ENCODE measurements around the gene ATP10A. TPM values are rescaled to one million over a fixed set of nuclear protein-coding genes. Genes with fewer than 3 reads are reported as not detected.

The ATP10A gene
- total and polyA plus RNA-seq, 2 experiments from 2014 or later, result 0.75 to 0.77 TPM

DNA sequence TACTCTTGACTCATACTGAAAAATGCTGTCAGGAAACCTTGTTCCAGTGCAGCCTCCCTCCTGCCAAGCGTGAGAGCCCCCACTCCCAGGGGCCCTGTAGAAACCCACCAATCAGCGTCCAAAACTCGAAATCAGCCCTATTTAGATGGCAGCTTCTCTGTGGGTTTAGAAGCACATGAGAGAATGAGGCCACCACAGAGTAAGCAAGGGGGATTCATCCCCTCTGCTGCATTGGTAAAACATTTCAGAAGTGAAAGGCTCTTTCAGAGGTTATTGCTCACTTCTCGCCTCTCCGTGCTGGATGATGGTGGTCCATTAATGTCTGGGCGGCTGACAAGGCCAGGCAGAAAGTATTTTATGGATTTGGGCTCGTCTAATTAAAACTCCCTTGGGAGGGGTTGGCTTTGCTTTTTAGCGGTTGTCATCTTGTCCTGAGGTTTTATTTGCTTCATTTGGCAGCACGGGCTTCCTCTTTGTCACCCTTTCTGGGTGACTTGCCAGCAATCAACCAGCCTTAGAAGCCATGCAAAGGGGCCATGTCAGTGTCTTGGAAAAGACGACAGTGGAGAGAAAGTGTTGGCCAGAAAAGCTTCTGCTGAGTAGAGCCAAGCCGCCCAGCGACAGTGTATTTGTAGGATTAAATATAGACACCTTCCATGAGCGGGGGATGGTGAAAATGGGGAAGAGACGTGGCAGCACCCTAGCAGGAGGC lies 145.5 kb downstream of the ATP10A start:
- H3K4me2 ChIP-seq, result no peak overlapping the region
- H3K9me3 ChIP-seq (ENCODE audit: low read depth), result no peaks in the 10 kb centered on the region
- H3K9me2 ChIP-seq (replicated peaks; ENCODE audit: insufficient read depth), result no peaks in the 10 kb centered on the region
- no peaks in the 10 kb centered on the region for H3K27me3 ChIP-seq
- WGBS (ENCODE audit: low lambda C conversion rate, missing lambda C conversion rate), result 83% methylated on average over 14 of the region's 14 CpGs
- H3K79me2 ChIP-seq, result no peaks in the 10 kb centered on the region
- no peak for DNase-seq (ENCODE audit: low spot score)
- no peak overlapping the region for H2AFZ ChIP-seq
- no peaks in the 10 kb centered on the region for H4K20me1 ChIP-seq (ENCODE audit: insufficient read depth, poor library complexity, severe bottlenecking)
- H3K4me3 ChIP-seq, result no peak overlapping the region
- no peaks in the 10 kb centered on the region for H3K36me3 ChIP-seq (replicated peaks; ENCODE audit: insufficient read depth, low read depth)
- no peak overlapping the region for H3K27ac ChIP-seq
- peaks cover 4% of the 10 kb centered on the region for H3K4me1 ChIP-seq (ENCODE audit: insufficient read depth)
- TF ChIP-seq, protein P1, sequence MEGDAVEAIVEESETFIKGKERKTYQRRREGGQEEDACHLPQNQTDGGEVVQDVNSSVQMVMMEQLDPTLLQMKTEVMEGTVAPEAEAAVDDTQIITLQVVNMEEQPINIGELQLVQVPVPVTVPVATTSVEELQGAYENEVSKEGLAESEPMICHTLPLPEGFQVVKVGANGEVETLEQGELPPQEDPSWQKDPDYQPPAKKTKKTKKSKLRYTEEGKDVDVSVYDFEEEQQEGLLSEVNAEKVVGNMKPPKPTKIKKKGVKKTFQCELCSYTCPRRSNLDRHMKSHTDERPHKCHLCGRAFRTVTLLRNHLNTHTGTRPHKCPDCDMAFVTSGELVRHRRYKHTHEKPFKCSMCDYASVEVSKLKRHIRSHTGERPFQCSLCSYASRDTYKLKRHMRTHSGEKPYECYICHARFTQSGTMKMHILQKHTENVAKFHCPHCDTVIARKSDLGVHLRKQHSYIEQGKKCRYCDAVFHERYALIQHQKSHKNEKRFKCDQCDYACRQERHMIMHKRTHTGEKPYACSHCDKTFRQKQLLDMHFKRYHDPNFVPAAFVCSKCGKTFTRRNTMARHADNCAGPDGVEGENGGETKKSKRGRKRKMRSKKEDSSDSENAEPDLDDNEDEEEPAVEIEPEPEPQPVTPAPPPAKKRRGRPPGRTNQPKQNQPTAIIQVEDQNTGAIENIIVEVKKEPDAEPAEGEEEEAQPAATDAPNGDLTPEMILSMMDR (IDR thresholded peaks at IDR 0.05; ENCODE audit: poor library complexity), result no peak
- no peak for TF ChIP-seq EZH2phosphoT487 (IDR thresholded peaks at IDR 0.05; ENCODE audit: low read depth, severe bottlenecking, unreplicated experiment)
- no peak for TF ChIP-seq EZH2 (IDR thresholded peaks at IDR 0.05; ENCODE audit: borderline replicate concordance)

DNA sequence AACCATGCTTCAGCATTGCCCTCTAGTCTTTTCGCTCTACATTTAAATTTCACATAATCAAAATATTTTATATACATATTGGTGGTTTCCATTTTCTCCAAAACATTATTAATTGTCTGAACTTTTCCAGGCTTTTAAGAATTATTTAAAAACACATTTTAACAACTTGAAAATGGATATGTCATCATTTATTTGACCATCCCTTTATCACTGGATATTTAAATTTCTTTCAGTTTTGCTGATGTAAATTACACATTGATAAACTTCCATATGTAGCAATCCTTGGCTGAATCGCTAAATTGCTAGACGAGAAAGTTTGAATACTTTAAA lies 146.0 kb downstream of the ATP10A start:
- Histone ChIP-seq H4K20me1 (ENCODE audit: insufficient read depth, poor library complexity, severe bottlenecking) (no peaks in the 10 kb centered on the region), H3K9me3 (ENCODE audit: low read depth) (no peaks in the 10 kb centered on the region), H3K4me1 (ENCODE audit: insufficient read depth) (peaks cover 4% of the 10 kb centered on the region), H3K27ac (no peak overlapping the region), H3K27me3 (no peaks in the 10 kb centered on the region), H3K36me3 (replicated peaks; ENCODE audit: insufficient read depth, low read depth) (no peaks in the 10 kb centered on the region), H3K4me2 (no peak overlapping the region), H3K9me2 (replicated peaks; ENCODE audit: insufficient read depth) (no peaks in the 10 kb centered on the region), H3K79me2 (no peaks in the 10 kb centered on the region), H3K4me3 (no peak overlapping the region), H2AFZ (no peak overlapping the region)
- no peak for DNase-seq (ENCODE audit: low spot score)
- 83% methylated on average over 3 of the region's 3 CpGs for WGBS (ENCODE audit: low lambda C conversion rate, missing lambda C conversion rate)
- TF ChIP-seq, protein P1 (IDR thresholded peaks at IDR 0.05; ENCODE audit: poor library complexity), result no peak
- TF ChIP-seq EZH2 (IDR thresholded peaks at IDR 0.05; ENCODE audit: borderline replicate concordance) (no peak), EZH2phosphoT487 (IDR thresholded peaks at IDR 0.05; ENCODE audit: low read depth, severe bottlenecking, unreplicated experiment) (no peak)

DNA sequence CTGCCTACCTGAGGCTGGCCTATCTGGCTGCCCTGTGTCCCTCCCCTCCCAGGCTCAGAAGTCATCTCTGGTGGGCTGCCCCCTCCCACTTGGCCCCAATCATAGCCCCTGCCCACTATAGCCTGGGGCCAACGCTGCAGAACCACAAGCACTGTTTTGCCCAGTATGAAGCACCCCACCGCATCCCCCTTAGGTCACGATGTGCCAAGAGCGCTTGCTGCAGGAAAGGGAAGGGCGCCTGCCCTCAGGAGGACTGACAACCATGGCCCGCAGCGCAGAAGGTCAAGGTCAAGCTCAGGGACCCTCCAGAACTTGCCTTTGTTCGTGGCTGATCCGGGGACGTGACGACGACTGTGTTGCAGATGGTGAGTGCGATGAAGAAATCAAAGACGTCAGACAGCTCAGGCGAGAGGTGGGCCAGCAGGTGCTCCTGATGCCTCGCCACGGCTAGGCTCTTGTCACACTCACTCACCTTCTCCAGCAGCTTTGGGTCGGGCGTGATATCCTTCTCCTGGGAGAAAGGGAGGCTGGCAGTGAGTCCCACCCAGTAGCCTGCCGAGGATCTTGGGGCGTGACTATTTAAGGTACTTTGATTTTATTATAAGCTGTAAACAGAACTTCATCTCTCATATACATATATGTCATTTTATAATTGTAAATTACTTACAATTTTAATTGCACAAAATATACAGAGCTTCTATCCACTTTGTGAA lies 146.6 kb downstream of the ATP10A start:
- Histone ChIP-seq H4K20me1 (ENCODE audit: insufficient read depth, poor library complexity, severe bottlenecking) (no peaks in the 10 kb centered on the region), H3K4me1 (ENCODE audit: insufficient read depth) (peaks cover 4% of the 10 kb centered on the region), H3K27me3 (no peaks in the 10 kb centered on the region), H3K36me3 (replicated peaks; ENCODE audit: insufficient read depth, low read depth) (no peaks in the 10 kb centered on the region), H3K4me3 (no peak overlapping the region), H3K9me2 (replicated peaks; ENCODE audit: insufficient read depth) (no peaks in the 10 kb centered on the region), H2AFZ (no peak overlapping the region), H3K4me2 (no peak overlapping the region), H3K79me2 (no peaks in the 10 kb centered on the region), H3K27ac (no peak overlapping the region), H3K9me3 (ENCODE audit: low read depth) (no peaks in the 10 kb centered on the region)
- 91% methylated on average over 21 of the region's 21 CpGs for WGBS (ENCODE audit: low lambda C conversion rate, missing lambda C conversion rate)
- no peak for DNase-seq (ENCODE audit: low spot score)
- TF ChIP-seq EZH2 (IDR thresholded peaks at IDR 0.05; ENCODE audit: borderline replicate concordance), result no peak
- no peak for TF ChIP-seq EZH2phosphoT487 (IDR thresholded peaks at IDR 0.05; ENCODE audit: low read depth, severe bottlenecking, unreplicated experiment)
